AG04450 (cell line): Measurements from ENCODE around the gene KCNJ8. TPM values are rescaled to one million over a fixed set of nuclear protein-coding genes. Genes with fewer than 3 reads are reported as not detected.

Experiments
- CTCF ChIA-PET: fragments of 300-600, 350-600 bp; formaldehyde crosslinking; extraction: SDS; loops from one replicate; lab custom pipeline; 2022; ENCODE audit warnings: antibody characterized with exemption, inconsistent platforms; lab: Charles Lee
- POLR2A ChIA-PET: fragments of 350-600 bp; formaldehyde crosslinking; extraction: SDS; loops from one replicate; lab custom pipeline; 2021; ENCODE audit warnings: antibody characterized with exemption, inconsistent platforms; lab: Yijun Ruan, JAX
- DNase-seq: peaks from one replicate; pipeline ENCODE4 v3.0.0-alpha.2; 2011; ENCODE audit warnings: low read depth, low spot score
- H3K27ac ChIP-seq: one replicate; pipeline ENCODE4 v1.5.1; 2012; ENCODE audit warnings: low read depth, low read length, control low read depth
- H3K27me3 ChIP-seq: one replicate; pipeline ENCODE4 v1.6.0; 2012; ENCODE audit warnings: low read length; ENCODE audit not compliant: control insufficient read depth, insufficient read depth
- H3K4me3 ChIP-seq: 2 replicates; pipeline ENCODE4 v1.5.1; 2011; ENCODE audit warnings: mild to moderate bottlenecking, low read depth, low read length, control low read depth
- H3K9me3 ChIP-seq: 2 replicates; pipeline ENCODE4 v1.5.1; 2012; ENCODE audit warnings: low read length; ENCODE audit not compliant: control insufficient read depth, insufficient read depth
- CTCF ChIP-seq: IDR thresholded peaks from 2 replicates; pipeline ENCODE4 v1.5.1; 2011; ENCODE audit warnings: low read depth, low read length, control low read depth, inconsistent platforms
- polyA plus RNA-seq: library from polyadenylated mRNA; depleted of rRNA; stranded (reverse); fragments of >200 nt; gene quantifications from 2 replicates; pipeline ENCODE4 v1.2.3, GENCODE V29; 2011

Gene KCNJ8
- polyA plus RNA-seq, 1 experiment = 6.0 TPM

DNA sequence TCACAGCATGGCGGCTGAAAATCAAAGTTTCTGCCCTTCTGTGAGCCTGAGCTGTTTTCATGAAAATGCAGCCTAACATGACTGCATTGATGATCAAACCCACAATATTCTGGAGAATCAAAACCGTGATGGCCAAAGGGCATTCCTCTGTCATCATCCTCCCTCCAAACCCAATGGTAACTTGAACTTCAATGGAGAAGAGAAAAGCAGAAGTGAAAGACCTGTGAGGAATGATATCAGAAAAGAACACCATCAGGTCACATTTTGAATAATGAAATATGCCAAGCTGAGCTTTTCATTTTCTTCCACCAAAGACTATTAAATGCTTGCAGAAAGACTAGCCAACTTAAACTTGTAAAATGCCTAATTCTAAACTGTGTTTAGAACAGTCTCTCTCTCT lies 8.1 kb downstream of the KCNJ8 start:
- CTCF ChIA-PET = no interaction called here
- Histone ChIP-seq H3K4me3 (no peak overlapping the region), H3K27ac (no peak overlapping the region), H3K9me3 (no peaks in the 10 kb centered on the region), H3K27me3 (no peaks in the 10 kb centered on the region)
- no peak for TF ChIP-seq CTCF
- DNase-seq = no peak
- POLR2A ChIA-PET = no interaction called here

GRCh38 chr12:21764950-21765349 lies 9.6 kb downstream of the KCNJ8 start:
- CTCF ChIA-PET = interaction anchor here (1.1 to 1.2 kb wide), 3 partner anchors 9 to 224 kb away, joined by 3 to 4 read pairs (median 4); partner anchors contain the start of gene KCNJ8

GRCh38 chr12:21764065-21764464 lies 10.4 kb downstream of the KCNJ8 start:
- DNase-seq = no peak
- H3K4me3 ChIP-seq = no peak overlapping the region
- POLR2A ChIA-PET = no interaction called here
- CTCF ChIA-PET = interaction anchor here (1.1 to 1.2 kb wide), 3 partner anchors 10 to 225 kb away, joined by 3 to 4 read pairs (median 4); partner anchors contain the start of gene KCNJ8
- H3K27ac ChIP-seq = no peak overlapping the region
- no peaks in the 10 kb centered on the region for H3K27me3 ChIP-seq
- no peak for TF ChIP-seq CTCF
- H3K9me3 ChIP-seq = no peaks in the 10 kb centered on the region

More at GRCh38 chr12:21764950-21765349, 9.6 kb downstream of the KCNJ8 start:
- TF ChIP-seq CTCF = no peak
- H3K4me3 ChIP-seq = no peak overlapping the region
- no peak overlapping the region for H3K27ac ChIP-seq
- H3K9me3 ChIP-seq = no peaks in the 10 kb centered on the region
- POLR2A ChIA-PET = no interaction called here
- DNase-seq = no peak
- H3K27me3 ChIP-seq = no peaks in the 10 kb centered on the region

DNA sequence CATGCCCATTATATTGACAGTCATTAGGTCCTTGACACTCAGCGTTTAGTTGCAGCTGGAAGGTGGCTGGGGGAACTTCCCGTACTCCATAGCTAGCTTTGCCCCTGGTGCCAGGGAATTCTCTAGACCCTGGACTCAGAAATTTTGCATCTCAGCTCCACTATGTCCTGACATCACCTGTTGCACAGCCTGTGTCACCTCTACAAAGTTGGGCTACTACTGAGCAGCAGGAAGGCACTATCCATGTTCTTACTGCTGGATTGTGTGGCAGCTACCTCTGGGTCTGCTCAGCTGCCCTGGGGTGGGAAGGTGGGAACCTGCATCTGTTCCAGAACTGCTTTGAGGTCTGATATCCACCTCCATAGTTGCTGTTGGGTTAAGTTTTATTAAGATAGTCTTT lies 11.0 kb downstream of the KCNJ8 start:
- H3K27ac ChIP-seq = no peak overlapping the region
- CTCF ChIA-PET = no interaction called here
- no peaks in the 10 kb centered on the region for H3K27me3 ChIP-seq
- H3K9me3 ChIP-seq = no peaks in the 10 kb centered on the region
- no peak overlapping the region for H3K4me3 ChIP-seq
- POLR2A ChIA-PET = no interaction called here
- no peak for TF ChIP-seq CTCF
- DNase-seq = no peak

DNA sequence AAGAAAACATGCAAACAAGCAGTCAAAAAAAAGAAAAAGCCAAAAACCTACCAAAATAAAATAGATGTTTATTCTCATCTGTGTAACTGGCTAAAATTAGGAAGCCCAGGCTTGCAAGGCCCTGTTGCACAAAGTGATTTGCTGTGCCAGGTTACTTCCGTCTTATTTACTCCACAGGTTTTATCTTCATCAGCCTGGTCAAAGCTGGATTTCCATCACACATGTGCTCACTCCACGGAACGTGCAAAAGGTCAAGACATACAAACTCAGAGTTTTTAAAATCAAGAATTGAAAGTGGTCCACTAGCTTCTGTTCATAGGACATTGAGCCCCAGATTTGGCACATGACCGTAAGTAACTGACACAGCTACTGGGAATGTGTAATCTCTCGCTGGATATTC lies 14.8 kb downstream of the KCNJ8 start:
- ChIA-PET POLR2A (no interaction called here), CTCF (interaction anchor here (0.6 kb wide), 1 partner anchor 14 kb away, joined by 3 read pairs; no protein-coding TSS in a partner anchor)
- no peaks in the 10 kb centered on the region for H3K27me3 ChIP-seq
- no peak overlapping the region for H3K27ac ChIP-seq
- no peaks in the 10 kb centered on the region for H3K9me3 ChIP-seq
- no peak for DNase-seq
- no peak overlapping the region for H3K4me3 ChIP-seq
- no peak for TF ChIP-seq CTCF
